ENCODE data around the gene STX7. TPM values are rescaled to one million over a fixed set of nuclear protein-coding genes. Genes with fewer than 3 reads are reported as not detected.

The STX7 gene
- polyA plus RNA-seq, 2 of the 4 experiments (the other 2 are of a cell fraction), result 19.2 to 29.5 TPM

- no peaks in the 10 kb centered on the region for H3K9me3 ChIP-seq
- H3K4me2 ChIP-seq, result no peak overlapping the region
- DNase-seq (ENCODE audit: low read depth in 1 of 2, low spot score in 1 of 2), result no peak
- CTCF ChIA-PET, result interaction anchor here (1.7 kb wide), 1 partner anchor 70 kb away, joined by 4 read pairs; no protein-coding TSS in a partner anchor
- ATAC-seq, result no peak
- H3K4me3 ChIP-seq, result no peak overlapping the region
- H3K4me1 ChIP-seq, result no peaks in the 10 kb centered on the region
- POLR2A ChIA-PET, result no interaction called here
- WGBS (ENCODE audit: missing lambda C conversion rate), result 77% methylated on average over 5 of the region's 5 CpGs
- H3K27ac ChIP-seq, result no peak overlapping the region
- TF ChIP-seq GATA3 (IDR thresholded peaks at IDR 0.05; ENCODE audit: borderline replicate concordance) (no peak), KDM5A (IDR thresholded peaks at IDR 0.05) (no peak), HES2 (IDR thresholded peaks at IDR 0.05) (no peak)
- FAIRE-seq, result no peak
Measured at GRCh38 chr6:132414761-132415160, 98.2 kb downstream of the STX7 start.

GRCh38 chr6:132414322-132414721 is 98.6 kb downstream of the STX7 start:
- POLR2A ChIA-PET, result no interaction called here
- CTCF ChIA-PET, result interaction anchor here (1.7 kb wide), 1 partner anchor 70 kb away, joined by 4 read pairs; no protein-coding TSS in a partner anchor
- no peaks in the 10 kb centered on the region for H3K9me3 ChIP-seq
- DNase-seq (ENCODE audit: low read depth in 1 of 2, low spot score in 1 of 2) (no peak), FAIRE-seq (no peak), ATAC-seq (no peak)
- no peaks in the 10 kb centered on the region for H3K4me1 ChIP-seq
- 35% methylated on average over 6 of the region's 6 CpGs for WGBS (ENCODE audit: missing lambda C conversion rate)
- no peak overlapping the region for H3K27ac ChIP-seq
- H3K4me2 ChIP-seq, result no peak overlapping the region
- TF ChIP-seq FOSB (CRISPR knock-in tag; IDR thresholded peaks at IDR 0.05) (no peak), POLR2AphosphoS2 (conservative IDR thresholded peaks at IDR 0.05; ENCODE audit: low read length) (no peak), ZC3H11A (IDR thresholded peaks at IDR 0.05) (no peak), POLR2A (IDR thresholded peaks at IDR 0.05; ENCODE audit: low read length) (no peak), RARB (CRISPR knock-in tag; IDR thresholded peaks at IDR 0.05) (no peak), EHMT2 (IDR thresholded peaks at IDR 0.05; ENCODE audit: low read depth) (no peak)
- TF ChIP-seq, protein P1, sequence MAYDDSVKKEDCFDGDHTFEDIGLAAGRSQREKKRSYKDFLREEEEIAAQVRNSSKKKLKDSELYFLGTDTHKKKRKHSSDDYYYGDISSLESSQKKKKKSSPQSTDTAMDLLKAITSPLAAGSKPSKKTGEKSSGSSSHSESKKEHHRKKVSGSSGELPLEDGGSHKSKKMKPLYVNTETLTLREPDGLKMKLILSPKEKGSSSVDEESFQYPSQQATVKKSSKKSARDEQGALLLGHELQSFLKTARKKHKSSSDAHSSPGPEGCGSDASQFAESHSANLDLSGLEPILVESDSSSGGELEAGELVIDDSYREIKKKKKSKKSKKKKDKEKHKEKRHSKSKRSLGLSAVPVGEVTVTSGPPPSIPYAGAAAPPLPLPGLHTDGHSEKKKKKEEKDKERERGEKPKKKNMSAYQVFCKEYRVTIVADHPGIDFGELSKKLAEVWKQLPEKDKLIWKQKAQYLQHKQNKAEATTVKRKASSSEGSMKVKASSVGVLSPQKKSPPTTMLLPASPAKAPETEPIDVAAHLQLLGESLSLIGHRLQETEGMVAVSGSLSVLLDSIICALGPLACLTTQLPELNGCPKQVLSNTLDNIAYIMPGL (CRISPR knock-in tag; IDR thresholded peaks at IDR 0.05; ENCODE audit: borderline replicate concordance), result no peak
- no peak overlapping the region for H3K4me3 ChIP-seq

DNA sequence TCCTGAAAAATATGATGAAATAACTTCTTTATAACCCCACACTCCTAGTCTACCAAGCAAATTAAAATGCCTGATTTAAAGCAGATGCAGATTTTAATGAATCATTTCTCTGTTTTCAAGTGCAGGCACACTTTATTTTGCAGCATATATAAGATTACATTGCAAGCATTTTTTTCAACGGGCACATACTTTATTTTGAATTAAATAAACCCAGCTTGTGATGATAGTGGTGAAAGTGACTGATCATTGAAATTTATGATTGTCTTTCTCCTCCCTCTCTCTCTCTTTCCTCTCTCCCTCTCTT is 99.5 kb downstream of the STX7 start:
- no peak for DNase-seq (ENCODE audit: low read depth in 1 of 2, low spot score in 1 of 2)

DNA sequence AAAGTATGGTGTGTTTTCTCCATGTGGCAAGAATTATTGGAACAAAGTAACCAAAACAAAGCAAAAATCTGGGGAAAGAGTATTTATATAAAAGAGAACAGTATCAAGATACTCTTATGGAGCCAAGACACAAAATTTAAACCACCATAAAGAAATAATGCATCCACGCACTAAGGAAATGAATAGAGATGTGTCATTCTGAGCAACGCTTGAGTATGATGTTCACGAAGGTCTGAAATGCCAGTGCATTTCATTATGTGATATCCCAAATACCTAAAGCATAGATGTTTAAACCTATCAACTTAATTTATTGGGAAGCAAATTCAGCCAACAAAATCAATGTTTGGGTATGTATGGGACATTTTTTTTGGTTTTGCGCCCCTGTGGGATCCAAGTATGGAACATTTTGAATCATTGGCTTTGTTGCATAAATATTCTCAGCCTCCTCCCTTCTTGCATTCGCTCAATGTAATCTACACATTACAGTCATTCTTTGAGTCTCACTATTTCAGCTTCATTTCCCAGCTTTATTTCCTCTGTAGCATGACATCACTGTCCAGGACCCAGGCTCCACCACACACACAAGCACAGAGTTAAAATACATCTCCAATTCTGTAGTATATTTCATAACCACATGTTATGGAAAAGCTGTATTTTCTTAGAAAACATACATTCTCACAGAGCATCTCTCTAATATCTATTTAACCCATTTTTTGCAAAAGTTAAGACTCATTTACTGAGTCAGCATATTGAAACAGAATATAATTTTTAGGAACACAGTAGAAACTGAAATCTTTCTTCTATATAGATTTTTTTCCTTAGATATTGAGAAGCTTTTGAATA is 100.0 kb downstream of the STX7 start:
- no peak for DNase-seq (ENCODE audit: low read depth in 1 of 2, low spot score in 1 of 2)
- no peaks in the 10 kb centered on the region for H3K4me1 ChIP-seq
- no peak for ATAC-seq
- no peak overlapping the region for H3K27ac ChIP-seq
- ChIA-PET CTCF (no interaction called here), POLR2A (no interaction called here)
- WGBS (ENCODE audit: missing lambda C conversion rate), result 71% methylated on average over 5 of the region's 5 CpGs
- no peak for TF ChIP-seq PHF8 (IDR thresholded peaks at IDR 0.05; ENCODE audit: borderline replicate concordance, low read depth)
- TF ChIP-seq MAFK (IDR thresholded peaks at IDR 0.05; ENCODE audit: partially characterized antibody), result peak; percentile 69
- no peak for TF ChIP-seq CHD2 (IDR thresholded peaks at IDR 0.05; ENCODE audit: low read length, partially characterized antibody)
- TF ChIP-seq MAZ (IDR thresholded peaks at IDR 0.05; ENCODE audit: borderline replicate concordance, low read depth, low read length), result no peak
- no peak overlapping the region for H3K4me3 ChIP-seq
- H3K9me3 ChIP-seq, result no peaks in the 10 kb centered on the region
- no peak for FAIRE-seq
- no peak overlapping the region for H3K4me2 ChIP-seq

More for the DNA sequence above, 99.5 kb downstream of the STX7 start:
- WGBS (ENCODE audit: missing lambda C conversion rate), result 7% methylated on average over 1 of the region's 1 CpG
- Histone ChIP-seq H3K4me1 (no peaks in the 10 kb centered on the region), H3K4me2 (no peak overlapping the region), H3K4me3 (no peak overlapping the region), H3K9me3 (no peaks in the 10 kb centered on the region), H3K27ac (no peak overlapping the region)
- FAIRE-seq, result no peak
- ATAC-seq, result no peak
- TF ChIP-seq ZFP36 (IDR thresholded peaks at IDR 0.05; ENCODE audit: borderline replicate concordance, partially characterized antibody) (no peak), CEBPB (IDR thresholded peaks at IDR 0.05) (no peak)
- CTCF ChIA-PET, result interaction anchor here (1.7 kb wide), 1 partner anchor 71 kb away, joined by 4 read pairs; no protein-coding TSS in a partner anchor
- POLR2A ChIA-PET, result no interaction called here

Data from A549 (cell line).